Caco-2 (cell line): ENCODE results near the gene PALM. TPM values are rescaled to one million over a fixed set of nuclear protein-coding genes. Genes with fewer than 3 reads are reported as not detected.

Experiments used
- BruUV-seq: library from RNA; stranded (reverse); fragments of 400-500 nt; replicated peaks from 2 replicates; lab custom pipeline; 2021; lab: Mats Ljungman, UMichigan
- CTCF ChIA-PET: fragments of 300-600 bp; sonication (Branson Sonifier 250); formaldehyde crosslinking; loops from one replicate; lab custom pipeline; 2022; ENCODE audit warnings: antibody characterized with exemption; lab: Charles Lee
- POLR2A ChIA-PET: fragments of 300-600 bp; sonication (Branson Sonifier 250); formaldehyde crosslinking; loops from one replicate; lab custom pipeline; 2022; ENCODE audit warnings: antibody characterized with exemption; lab: Charles Lee
- DNase-seq, 2 experiments: peaks; one replicate each; pipeline versions ENCODE4 v3.0.0 to v3.0.0-alpha.2; 2020 to 2022
- H3K27me3 ChIP-seq: replicated peaks from 2 replicates; pipeline ENCODE4 v1.6.0; 2011; ENCODE audit warnings: low read length; ENCODE audit not compliant: control insufficient read depth, insufficient read depth
- H3K36me3 ChIP-seq: 2 replicates; pipeline ENCODE4 v1.5.1; 2011; ENCODE audit warnings: low read length; ENCODE audit not compliant: control insufficient read depth, insufficient read depth
- H3K4me1 ChIP-seq: fragments of 250-450 bp; sonication (Bioruptor Pico); 2 replicates; pipeline ENCODE4 v1.5.1; 2020; ENCODE audit warnings: mild to moderate bottlenecking
- H3K4me3 ChIP-seq: 2 replicates; pipeline ENCODE4 v1.5.1; 2011; ENCODE audit warnings: low read depth, mild to moderate bottlenecking, control low read depth, low read length
- H3K9me3 ChIP-seq: fragments of 250-450 bp; sonication (Bioruptor Pico); 2 replicates; pipeline ENCODE4 v1.5.1; 2020; ENCODE audit warnings: mild to moderate bottlenecking, moderate library complexity
- H3K27ac Mint-ChIP-seq: one replicate; pipeline ENCODE4 v1.8.0; 2022; ENCODE audit warnings: mixed read lengths; ENCODE audit not compliant: unreplicated experiment
- H3K27me3 Mint-ChIP-seq: one replicate; pipeline ENCODE4 v1.8.0; 2022; ENCODE audit warnings: mixed read lengths; ENCODE audit not compliant: insufficient read depth, unreplicated experiment
- H3K36me3 Mint-ChIP-seq: one replicate; pipeline ENCODE4 v1.8.0; 2022; ENCODE audit warnings: mild to moderate bottlenecking, mixed read lengths; ENCODE audit not compliant: insufficient read depth, unreplicated experiment
- H3K4me1 Mint-ChIP-seq: one replicate; pipeline ENCODE4 v1.8.0; 2022; ENCODE audit warnings: low read depth, mixed read lengths; ENCODE audit not compliant: unreplicated experiment
- H3K4me3 Mint-ChIP-seq: one replicate; pipeline ENCODE4 v1.8.0; 2022; ENCODE audit warnings: mild to moderate bottlenecking, moderate library complexity, mixed read lengths; ENCODE audit not compliant: unreplicated experiment
- H3K9me3 Mint-ChIP-seq: one replicate; pipeline ENCODE4 v1.8.0; 2022; ENCODE audit warnings: mixed read lengths; ENCODE audit not compliant: unreplicated experiment
- CTCF ChIP-seq, 2 experiments: fragments of 200-600 bp in 1 of 2; IDR thresholded peaks; 1 replicate in 1 of 2; 2 replicates in 1 of 2; pipeline versions ENCODE4 v1.5.1 to v1.8.0; 2011 to 2022; ENCODE audit warnings: antibody characterized with exemption in 1 of 2, control low read depth in 1 of 2, inconsistent platforms in 1 of 2, low read depth in 1 of 2, low read length in 1 of 2, mild to moderate bottlenecking in 1 of 2, moderate library complexity in 1 of 2; ENCODE audit not compliant: insufficient read depth in 1 of 2, severe bottlenecking in 1 of 2, unreplicated experiment in 1 of 2
- intact Hi-C: fragments of 100-400 bp; cut with micrococcal nuclease; formaldehyde crosslinking; loops from one replicate; pipeline ENCODE4 v1.10.0; 2022; ENCODE audit not compliant: unreplicated experiment
- total RNA-seq: library from RNA; stranded (reverse); gene quantifications from 2 replicates; pipeline ENCODE4 v1.2.3, GENCODE V29; 2022

PALM gene
- total RNA-seq, 1 experiment from 2014 or later, result 16.1 TPM

- H3K4me3 Mint-ChIP-seq, result peak overlapping the region; percentile 94
- Histone ChIP-seq H3K36me3 (no peaks in the 10 kb centered on the region), H3K9me3 (no peaks in the 10 kb centered on the region), H3K4me1 (peaks cover 12% of the 10 kb centered on the region), H3K4me3 (peak overlapping the region; percentile 42), H3K27me3 (no peaks in the 10 kb centered on the region)
- intact Hi-C loops, result no loop called here
- ChIA-PET CTCF (no interaction called here), POLR2A (interaction anchor here (0.6 to 1.5 kb wide), 5 partner anchors 10 to 487 kb away, joined by 3 to 7 read pairs (median 6); partner anchors contain the start of gene CIRBP)
- no peaks in the 10 kb centered on the region for H3K27me3 Mint-ChIP-seq
- peaks cover 66% of the 10 kb centered on the region for H3K36me3 Mint-ChIP-seq
- no peaks in the 10 kb centered on the region for H3K9me3 Mint-ChIP-seq
- BruUV-seq, result TSS peak; percentile 83
- peak overlapping the region; percentile 91 for H3K27ac Mint-ChIP-seq
- H3K4me1 Mint-ChIP-seq, result peaks cover 6% of the 10 kb centered on the region
- no peak for TF ChIP-seq CTCF (IDR thresholded peaks at IDR 0.05; ENCODE audit: insufficient read depth in 1 of 2, low read depth in 1 of 2, low read length in 1 of 2, severe bottlenecking in 1 of 2, unreplicated experiment in 1 of 2)
- DNase-seq, result peak; percentile 83 to 87
Measured at GRCh38 chr19:782185-782877, 73.6 kb downstream of the PALM start.

GRCh38 chr19:782878-783668 lies 74.3 kb downstream of the PALM start:
- peak overlapping the region; percentile 91 for H3K27ac Mint-ChIP-seq
- BruUV-seq, result TSS peak; percentile 92
- Histone ChIP-seq H3K4me1 (peaks cover 12% of the 10 kb centered on the region), H3K27me3 (no peaks in the 10 kb centered on the region), H3K36me3 (no peaks in the 10 kb centered on the region), H3K9me3 (no peaks in the 10 kb centered on the region), H3K4me3 (peak overlapping the region; percentile 42)
- H3K9me3 Mint-ChIP-seq, result no peaks in the 10 kb centered on the region
- TF ChIP-seq CTCF (IDR thresholded peaks at IDR 0.05; ENCODE audit: insufficient read depth in 1 of 2, low read depth in 1 of 2, low read length in 1 of 2, severe bottlenecking in 1 of 2, unreplicated experiment in 1 of 2), result no peak
- intact Hi-C loops, result no loop called here
- H3K36me3 Mint-ChIP-seq, result peaks cover 74% of the 10 kb centered on the region
- DNase-seq, result no peak
- ChIA-PET CTCF (no interaction called here), POLR2A (interaction anchor here (0.5 to 1.5 kb wide), 3 partner anchors 9 to 60 kb away, joined by 4 to 7 read pairs (median 6); no protein-coding TSS in a partner anchor)
- no peaks in the 10 kb centered on the region for H3K27me3 Mint-ChIP-seq
- H3K4me1 Mint-ChIP-seq, result peaks cover 6% of the 10 kb centered on the region
- H3K4me3 Mint-ChIP-seq, result peak overlapping the region; percentile 94

- Mint-ChIP-seq H3K4me1 (peaks cover 8% of the 10 kb centered on the region), H3K4me3 (peak overlapping the region; percentile 94), H3K36me3 (peaks cover 80% of the 10 kb centered on the region), H3K27ac (peak overlapping the region; percentile 91), H3K27me3 (no peaks in the 10 kb centered on the region), H3K9me3 (no peaks in the 10 kb centered on the region)
- TF ChIP-seq CTCF (IDR thresholded peaks at IDR 0.05; ENCODE audit: insufficient read depth in 1 of 2, low read depth in 1 of 2, low read length in 1 of 2, severe bottlenecking in 1 of 2, unreplicated experiment in 1 of 2), result no peak
- Histone ChIP-seq H3K36me3 (no peaks in the 10 kb centered on the region; the same call in 1 of the 2 replicates), H3K4me3 (no peak overlapping the region; the same call in 1 of the 2 replicates), H3K9me3 (no peaks in the 10 kb centered on the region), H3K4me1 (peaks cover 10% of the 10 kb centered on the region), H3K27me3 (no peaks in the 10 kb centered on the region)
- ChIA-PET CTCF (no interaction called here), POLR2A (interaction anchor here (0.6 kb wide), 1 partner anchor 22 kb away, joined by 3 read pairs; no protein-coding TSS in a partner anchor)
- BruUV-seq, result TSS peak; percentile 4
- intact Hi-C loops, result no loop called here
- DNase-seq, result no peak
Measured at GRCh38 chr19:784541-784940, 75.8 kb downstream of the PALM start.
